ENCODE measurements around the gene SLAMF9. TPM values are rescaled to one million over a fixed set of nuclear protein-coding genes. Genes with fewer than 3 reads are reported as not detected.
A peak's percentile ranks its signal among the peaks of the same experiment; 100 is the strongest.

Gene SLAMF9
- total RNA-seq, 1 donor from 2014 or later: 0.43 TPM

DNA sequence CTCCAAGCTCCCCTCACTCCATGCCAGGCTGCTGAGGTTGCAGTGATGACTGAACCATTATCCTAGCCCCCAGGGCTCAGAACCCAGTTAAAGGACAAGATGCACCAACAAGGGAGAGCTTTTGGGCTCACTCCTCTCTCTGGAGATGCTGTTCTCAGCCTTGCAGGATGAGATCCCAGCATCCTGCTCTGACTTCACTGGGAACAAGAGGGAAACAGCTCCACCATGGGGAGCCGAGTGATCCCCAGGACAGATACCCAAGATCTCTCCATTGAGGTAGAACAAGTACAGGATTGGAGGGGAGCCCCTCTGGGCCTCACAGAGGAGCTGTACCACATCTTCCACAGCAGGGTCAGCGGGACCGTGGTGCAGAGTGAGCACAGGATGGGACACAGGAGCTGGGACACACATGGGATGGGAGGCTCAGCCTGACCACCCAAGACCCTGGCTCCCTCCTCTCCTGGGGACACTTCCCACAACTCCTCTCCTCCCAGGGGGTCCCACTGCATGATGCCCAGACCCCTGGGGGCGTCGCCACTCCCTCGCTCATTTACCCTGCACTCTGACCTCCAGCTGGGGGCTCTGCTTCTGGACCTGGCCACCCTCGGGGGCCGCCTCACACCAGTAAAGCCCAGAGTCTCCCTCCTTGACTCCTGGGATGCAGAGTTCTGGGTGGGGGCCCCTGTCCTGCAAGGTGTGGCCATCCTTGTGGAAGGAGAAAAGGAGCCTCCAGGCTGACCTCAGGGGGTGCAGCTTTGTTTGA, 18.6 kb upstream of the SLAMF9 start:
- Histone ChIP-seq H3K4me1 (ENCODE audit: insufficient read depth, low read length) (no peaks in the 10 kb centered on the region), H3K9ac (ENCODE audit: low read length) (no peak overlapping the region), H3K9me3 (ENCODE audit: insufficient read depth, low read depth, low read length) (no peaks in the 10 kb centered on the region), H3K36me3 (ENCODE audit: insufficient read depth, low read length) (no peaks in the 10 kb centered on the region), H3K27me3 (ENCODE audit: insufficient read depth, low read length) (peaks cover 8% of the 10 kb centered on the region), H3K4me3 (ENCODE audit: insufficient read depth, low read depth, low read length) (no peak overlapping the region), H3K4me2 (ENCODE audit: low read length) (no peak overlapping the region), H3K27ac (ENCODE audit: low read depth, low read length) (no peak overlapping the region), H2AFZ (ENCODE audit: low read depth, low read length) (no peak overlapping the region), H3K79me2 (ENCODE audit: insufficient read depth, low read length) (no peaks in the 10 kb centered on the region), H4K20me1 (ENCODE audit: insufficient read depth, low read length) (no peaks in the 10 kb centered on the region)
- Mint-ChIP-seq H3K27me3 (ENCODE audit: low read depth, unreplicated experiment) (peaks cover 16% of the 10 kb centered on the region), H3K4me3 (ENCODE audit: unreplicated experiment) (no peak overlapping the region), H3K36me3 (ENCODE audit: low read depth, unreplicated experiment) (no peaks in the 10 kb centered on the region), H3K9me3 (ENCODE audit: unreplicated experiment) (peaks cover 3% of the 10 kb centered on the region), H3K27ac (ENCODE audit: unreplicated experiment) (no peak overlapping the region), H3K4me1 (ENCODE audit: low read depth, unreplicated experiment) (peaks cover 1% of the 10 kb centered on the region)
- TF ChIP-seq, protein P1, sequence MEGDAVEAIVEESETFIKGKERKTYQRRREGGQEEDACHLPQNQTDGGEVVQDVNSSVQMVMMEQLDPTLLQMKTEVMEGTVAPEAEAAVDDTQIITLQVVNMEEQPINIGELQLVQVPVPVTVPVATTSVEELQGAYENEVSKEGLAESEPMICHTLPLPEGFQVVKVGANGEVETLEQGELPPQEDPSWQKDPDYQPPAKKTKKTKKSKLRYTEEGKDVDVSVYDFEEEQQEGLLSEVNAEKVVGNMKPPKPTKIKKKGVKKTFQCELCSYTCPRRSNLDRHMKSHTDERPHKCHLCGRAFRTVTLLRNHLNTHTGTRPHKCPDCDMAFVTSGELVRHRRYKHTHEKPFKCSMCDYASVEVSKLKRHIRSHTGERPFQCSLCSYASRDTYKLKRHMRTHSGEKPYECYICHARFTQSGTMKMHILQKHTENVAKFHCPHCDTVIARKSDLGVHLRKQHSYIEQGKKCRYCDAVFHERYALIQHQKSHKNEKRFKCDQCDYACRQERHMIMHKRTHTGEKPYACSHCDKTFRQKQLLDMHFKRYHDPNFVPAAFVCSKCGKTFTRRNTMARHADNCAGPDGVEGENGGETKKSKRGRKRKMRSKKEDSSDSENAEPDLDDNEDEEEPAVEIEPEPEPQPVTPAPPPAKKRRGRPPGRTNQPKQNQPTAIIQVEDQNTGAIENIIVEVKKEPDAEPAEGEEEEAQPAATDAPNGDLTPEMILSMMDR (IDR thresholded peaks at IDR 0.05; ENCODE audit: insufficient read depth, low read depth, low read length): no peak
- no peak for TF ChIP-seq EZH2 (IDR thresholded peaks at IDR 0.05; ENCODE audit: insufficient read depth, low read length)
- no peak for FAIRE-seq
- DNase-seq (ENCODE audit: low read depth): no peak

DNA sequence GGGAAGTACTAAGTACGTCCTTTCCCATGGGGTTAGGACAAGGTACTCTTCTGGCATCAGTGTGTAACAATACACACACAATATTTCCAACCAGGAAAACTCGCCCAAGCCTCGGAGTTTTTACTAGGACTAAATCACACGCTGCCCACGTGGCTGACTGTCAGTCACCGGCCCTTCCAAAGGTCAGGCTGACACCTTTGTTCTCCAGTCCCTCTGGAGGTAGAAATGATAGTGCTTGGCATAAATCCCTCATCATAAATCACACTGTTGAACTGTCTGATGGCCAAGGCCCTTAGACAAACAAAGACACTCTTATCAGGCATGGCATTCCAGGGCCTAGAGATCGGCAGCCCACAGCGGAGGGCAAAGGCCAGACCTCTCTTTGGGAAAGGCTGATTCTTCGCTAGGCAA, 16.9 kb upstream of the SLAMF9 start:
- Mint-ChIP-seq H3K36me3 (ENCODE audit: low read depth, unreplicated experiment) (no peaks in the 10 kb centered on the region), H3K27me3 (ENCODE audit: low read depth, unreplicated experiment) (peaks cover 4% of the 10 kb centered on the region), H3K27ac (ENCODE audit: unreplicated experiment) (no peak overlapping the region), H3K4me3 (ENCODE audit: unreplicated experiment) (no peak overlapping the region), H3K9me3 (ENCODE audit: unreplicated experiment) (peaks cover 3% of the 10 kb centered on the region), H3K4me1 (ENCODE audit: low read depth, unreplicated experiment) (peaks cover 1% of the 10 kb centered on the region)
- Histone ChIP-seq H3K27ac (ENCODE audit: low read depth, low read length) (no peak overlapping the region), H3K9me3 (ENCODE audit: insufficient read depth, low read depth, low read length) (no peaks in the 10 kb centered on the region), H2AFZ (ENCODE audit: low read depth, low read length) (no peak overlapping the region), H3K4me2 (ENCODE audit: low read length) (no peak overlapping the region), H4K20me1 (ENCODE audit: insufficient read depth, low read length) (no peaks in the 10 kb centered on the region), H3K79me2 (ENCODE audit: insufficient read depth, low read length) (no peaks in the 10 kb centered on the region), H3K9ac (ENCODE audit: low read length) (no peak overlapping the region), H3K27me3 (ENCODE audit: insufficient read depth, low read length) (peaks cover 8% of the 10 kb centered on the region), H3K4me3 (ENCODE audit: insufficient read depth, low read depth, low read length) (no peak overlapping the region), H3K36me3 (ENCODE audit: insufficient read depth, low read length) (no peaks in the 10 kb centered on the region), H3K4me1 (ENCODE audit: insufficient read depth, low read length) (no peaks in the 10 kb centered on the region)
- no peak for TF ChIP-seq EZH2 (IDR thresholded peaks at IDR 0.05; ENCODE audit: insufficient read depth, low read length)
- TF ChIP-seq, protein P1 (IDR thresholded peaks at IDR 0.05; ENCODE audit: insufficient read depth, low read depth, low read length): no peak
- DNase-seq (ENCODE audit: low read depth) (no peak), FAIRE-seq (no peak)

DNA sequence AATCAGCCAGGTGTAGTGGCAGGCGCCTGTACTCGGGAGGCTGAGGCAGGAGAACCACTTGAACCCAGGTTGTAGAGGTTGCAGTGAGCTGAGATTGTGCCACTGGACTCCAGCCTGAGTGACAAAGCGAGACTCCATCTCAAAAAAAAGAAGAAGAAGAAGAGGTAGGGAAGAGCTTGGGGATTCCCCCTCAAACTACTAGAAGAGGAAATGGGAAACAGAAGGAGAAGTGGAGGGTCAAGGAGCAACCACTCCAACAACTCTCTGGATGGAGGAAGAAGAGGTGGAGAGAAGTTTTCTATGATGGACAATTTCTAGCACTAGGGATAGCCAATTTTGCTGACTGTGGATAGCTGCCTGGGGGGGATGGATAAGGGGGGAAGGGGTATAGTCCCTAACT, 14.9 kb upstream of the SLAMF9 start:
- Mint-ChIP-seq H3K9me3 (ENCODE audit: unreplicated experiment) (peaks cover 6% of the 10 kb centered on the region), H3K4me3 (ENCODE audit: unreplicated experiment) (no peak overlapping the region), H3K4me1 (ENCODE audit: low read depth, unreplicated experiment) (peaks cover 1% of the 10 kb centered on the region), H3K36me3 (ENCODE audit: low read depth, unreplicated experiment) (no peaks in the 10 kb centered on the region), H3K27ac (ENCODE audit: unreplicated experiment) (peak overlapping the region; percentile 35), H3K27me3 (ENCODE audit: low read depth, unreplicated experiment) (peaks cover 9% of the 10 kb centered on the region)
- no peaks in the 10 kb centered on the region for H3K4me1 ChIP-seq (ENCODE audit: insufficient read depth, low read length)
- H3K36me3 ChIP-seq (ENCODE audit: insufficient read depth, low read length): no peaks in the 10 kb centered on the region
- no peak overlapping the region for H3K4me2 ChIP-seq (ENCODE audit: low read length)
- H3K4me3 ChIP-seq (ENCODE audit: insufficient read depth, low read depth, low read length): no peak overlapping the region
- H3K9ac ChIP-seq (ENCODE audit: low read length): no peak overlapping the region
- FAIRE-seq: no peak
- H3K79me2 ChIP-seq (ENCODE audit: insufficient read depth, low read length): no peaks in the 10 kb centered on the region
- DNase-seq (ENCODE audit: low read depth): no peak
- no peaks in the 10 kb centered on the region for H3K9me3 ChIP-seq (ENCODE audit: insufficient read depth, low read depth, low read length)
- TF ChIP-seq, protein P1 (IDR thresholded peaks at IDR 0.05; ENCODE audit: insufficient read depth, low read depth, low read length): no peak
- no peak for TF ChIP-seq EZH2 (IDR thresholded peaks at IDR 0.05; ENCODE audit: insufficient read depth, low read length)
- H3K27me3 ChIP-seq (ENCODE audit: insufficient read depth, low read length): peaks cover 6% of the 10 kb centered on the region
- no peak overlapping the region for H2AFZ ChIP-seq (ENCODE audit: low read depth, low read length)
- H4K20me1 ChIP-seq (ENCODE audit: insufficient read depth, low read length): no peaks in the 10 kb centered on the region
- no peak overlapping the region for H3K27ac ChIP-seq (ENCODE audit: low read depth, low read length)

All from astrocyte (in vitro differentiated cells and primary cell).